ENCODE data around the gene NEFH. TPM values are rescaled to one million over a fixed set of nuclear protein-coding genes. Genes with fewer than 3 reads are reported as not detected.

The NEFH gene
- total RNA-seq, 1 donor from 2014 or later, result 0.86 TPM

- peak; percentile 58 for DNase-seq (ENCODE audit: low spot score)
Measured at GRCh38 chr22:29503811-29504372, 23.9 kb downstream of the NEFH start.

GRCh38 chr22:29509298-29509697 is 29.3 kb downstream of the NEFH start:
- no peak for DNase-seq (ENCODE audit: low spot score)

GRCh38 chr22:29509815-29510214 is 29.8 kb downstream of the NEFH start:
- no peak for DNase-seq (ENCODE audit: low spot score)

GRCh38 chr22:29510542-29510941 is 30.5 kb downstream of the NEFH start:
- DNase-seq (ENCODE audit: low spot score), result no peak

- no peak for DNase-seq (ENCODE audit: low spot score)
Measured at GRCh38 chr22:29511126-29511862, 31.3 kb downstream of the NEFH start.

- no peak for DNase-seq (ENCODE audit: low spot score)
Measured at GRCh38 chr22:29512031-29512430, 32.0 kb downstream of the NEFH start.

- DNase-seq (ENCODE audit: low spot score), result no peak
Measured at GRCh38 chr22:29517215-29517908, 37.3 kb downstream of the NEFH start.

- no peak for DNase-seq (ENCODE audit: low spot score)
Measured at GRCh38 chr22:29518427-29518826, 38.4 kb downstream of the NEFH start.

- no peak for DNase-seq (ENCODE audit: low spot score)
Measured at GRCh38 chr22:29519996-29520395, 40.0 kb downstream of the NEFH start.

- no peak for DNase-seq (ENCODE audit: low spot score)
Measured at GRCh38 chr22:29520851-29521250, 40.8 kb downstream of the NEFH start.

- DNase-seq (ENCODE audit: low spot score), result no peak
Measured at GRCh38 chr22:29521526-29521925, 41.5 kb downstream of the NEFH start.

GRCh38 chr22:29523761-29524160 is 43.7 kb downstream of the NEFH start:
- no peak for DNase-seq (ENCODE audit: low spot score)

GRCh38 chr22:29524442-29525191 is 44.6 kb downstream of the NEFH start:
- peak; percentile 13 for DNase-seq (ENCODE audit: low spot score)

GRCh38 chr22:29528144-29528543 is 48.1 kb downstream of the NEFH start:
- no peak for DNase-seq (ENCODE audit: low spot score)

GRCh38 chr22:29530716-29531115 is 50.7 kb downstream of the NEFH start:
- DNase-seq (ENCODE audit: low spot score), result no peak

- DNase-seq (ENCODE audit: low spot score), result no peak
Measured at GRCh38 chr22:29531419-29531818, 51.4 kb downstream of the NEFH start.

GRCh38 chr22:29536411-29536810 is 56.4 kb downstream of the NEFH start:
- no peak for DNase-seq (ENCODE audit: low spot score)

- no peak for DNase-seq (ENCODE audit: low spot score)
Measured at GRCh38 chr22:29539105-29539504, 59.1 kb downstream of the NEFH start.

Data from mucosa of gallbladder (tissue), 1 donor.